ENCODE data around the gene DMPK. TPM values are rescaled to one million over a fixed set of nuclear protein-coding genes. Genes with fewer than 3 reads are reported as not detected.

DMPK gene
- total RNA-seq, 2 donors from 2014 or later, result 57.9 to 81.4 TPM

- Histone ChIP-seq H3K27ac (no peak overlapping the region), H3K36me3 (replicated peaks in 1 of 2; ENCODE audit: insufficient read depth in 1 of 2, low read depth in 2 of 2) (no peaks in the 10 kb centered on the region), H3K9me3 (no peaks in the 10 kb centered on the region), H3K4me3 (no peak overlapping the region), H3K27me3 (no peaks in the 10 kb centered on the region), H3K4me1 (no peaks in the 10 kb centered on the region)
- DNase-seq, result no peak
- intact Hi-C loops (cut with DNase I), result no loop called here
- WGBS, 2 donors, result 73 to 74% methylated on average over 5 of the region's 5 CpGs
- ATAC-seq, result no peak
- no peak for TF ChIP-seq POLR2A (IDR thresholded peaks at IDR 0.05)
Measured at GRCh38 chr19:45747513-45747912, 34.8 kb downstream of the DMPK start.

GRCh38 chr19:45746866-45747265 lies 35.4 kb downstream of the DMPK start:
- Histone ChIP-seq H3K36me3 (replicated peaks in 1 of 2; ENCODE audit: insufficient read depth in 1 of 2, low read depth in 2 of 2) (no peaks in the 10 kb centered on the region), H3K27ac (no peak overlapping the region), H3K9me3 (no peaks in the 10 kb centered on the region), H3K4me1 (no peaks in the 10 kb centered on the region), H3K27me3 (no peaks in the 10 kb centered on the region), H3K4me3 (no peak overlapping the region)
- ATAC-seq, result no peak
- no peak for TF ChIP-seq CTCF (IDR thresholded peaks at IDR 0.05)
- no peak for TF ChIP-seq POLR2A (IDR thresholded peaks at IDR 0.05)
- DNase-seq, result no peak
- 67 to 73% methylated on average over 5 of the region's 5 CpGs for WGBS, 2 donors
- intact Hi-C loops (cut with DNase I), result no loop called here

GRCh38 chr19:45745606-45746005 lies 36.7 kb downstream of the DMPK start:
- H3K27me3 ChIP-seq, result no peaks in the 10 kb centered on the region
- ATAC-seq (no peak), DNase-seq (no peak)
- H3K4me3 ChIP-seq, result no peak overlapping the region
- H3K27ac ChIP-seq, result no peak overlapping the region
- TF ChIP-seq POLR2A (IDR thresholded peaks at IDR 0.05) (no peak), CTCF (IDR thresholded peaks at IDR 0.05) (no peak)
- H3K9me3 ChIP-seq, result no peaks in the 10 kb centered on the region
- 83 to 94% methylated on average over 6 of the region's 6 CpGs for WGBS, 2 donors
- H3K4me1 ChIP-seq, result no peaks in the 10 kb centered on the region
- intact Hi-C loops (cut with DNase I), result no loop called here
- no peaks in the 10 kb centered on the region for H3K36me3 ChIP-seq (replicated peaks in 1 of 2; ENCODE audit: insufficient read depth in 1 of 2, low read depth in 2 of 2)

GRCh38 chr19:45742969-45743368 lies 39.3 kb downstream of the DMPK start:
- Histone ChIP-seq H3K4me1 (no peaks in the 10 kb centered on the region), H3K27me3 (no peaks in the 10 kb centered on the region), H3K27ac (no peak overlapping the region), H3K4me3 (no peak overlapping the region), H3K9me3 (no peaks in the 10 kb centered on the region), H3K36me3 (replicated peaks in 1 of 2; ENCODE audit: insufficient read depth in 1 of 2, low read depth in 2 of 2) (no peaks in the 10 kb centered on the region)
- intact Hi-C loops (cut with DNase I), result no loop called here
- DNase-seq (no peak), ATAC-seq (no peak)
- 70 to 71% methylated on average over 4 of the region's 4 CpGs for WGBS, 2 donors
- TF ChIP-seq POLR2A (IDR thresholded peaks at IDR 0.05) (no peak), CTCF (IDR thresholded peaks at IDR 0.05) (no peak)

GRCh38 chr19:45739498-45740439 lies 42.5 kb downstream of the DMPK start:
- TF ChIP-seq POLR2A (IDR thresholded peaks at IDR 0.05) (no peak), CTCF (IDR thresholded peaks at IDR 0.05) (no peak)
- H3K4me1 ChIP-seq, result no peaks in the 10 kb centered on the region
- intact Hi-C loops (cut with DNase I), result no loop called here
- H3K36me3 ChIP-seq (replicated peaks in 1 of 2; ENCODE audit: insufficient read depth in 1 of 2, low read depth in 2 of 2), result no peaks in the 10 kb centered on the region
- no peak overlapping the region for H3K4me3 ChIP-seq
- 78% methylated on average over 10 of the region's 10 CpGs for WGBS, 2 donors
- no peak for DNase-seq
- no peaks in the 10 kb centered on the region for H3K27me3 ChIP-seq
- H3K27ac ChIP-seq, result no peak overlapping the region
- no peak for ATAC-seq
- no peaks in the 10 kb centered on the region for H3K9me3 ChIP-seq

All from body of pancreas (tissue), 4 donors.